HG03097 (cell line): ENCODE results near the gene TMEM165.

Source experiments
- ATAC-seq: cut with Tn5 transposase; IDR thresholded peaks from one replicate; pipeline ENCODE4 v1.9.1; 2021; ENCODE audit not compliant: unreplicated experiment, low FRiP score

The TMEM165 gene

DNA sequence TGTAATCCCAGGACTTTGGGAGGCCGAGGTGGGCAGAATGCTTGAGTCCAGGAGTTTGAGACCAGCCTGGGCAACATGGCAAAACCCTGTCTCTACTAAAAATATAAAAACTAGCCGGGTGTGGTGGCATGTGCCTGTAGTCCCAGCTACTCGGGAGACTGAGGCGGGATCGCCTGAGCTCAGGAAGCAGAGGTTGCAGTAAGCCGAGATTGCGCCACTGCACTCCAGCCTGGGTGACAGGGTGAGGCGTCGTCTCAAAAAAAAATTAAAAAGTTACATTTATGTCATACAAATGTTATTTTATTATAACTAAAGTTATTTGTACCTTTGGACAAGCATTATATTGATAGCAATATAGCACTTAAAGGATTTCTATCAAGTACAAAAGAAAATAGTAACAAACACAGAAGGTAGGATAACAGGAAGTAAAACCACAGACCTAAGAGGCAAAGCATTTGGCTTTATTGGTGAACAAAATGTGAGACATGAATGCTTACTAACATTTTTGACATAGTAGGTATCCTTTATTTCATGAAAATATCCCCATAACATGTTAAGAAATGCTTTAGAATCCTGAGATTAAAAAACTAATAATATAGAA, 51.5 kb downstream of the TMEM165 start:
- no peak for ATAC-seq

GRCh38 chr4:55447831-55448230, 52.1 kb downstream of the TMEM165 start:
- ATAC-seq = no peak

- ATAC-seq = no peak
Measured at GRCh38 chr4:55450566-55450965, 54.8 kb downstream of the TMEM165 start.

- ATAC-seq = no peak
Measured at GRCh38 chr4:55458164-55458563, 62.4 kb downstream of the TMEM165 start.

DNA sequence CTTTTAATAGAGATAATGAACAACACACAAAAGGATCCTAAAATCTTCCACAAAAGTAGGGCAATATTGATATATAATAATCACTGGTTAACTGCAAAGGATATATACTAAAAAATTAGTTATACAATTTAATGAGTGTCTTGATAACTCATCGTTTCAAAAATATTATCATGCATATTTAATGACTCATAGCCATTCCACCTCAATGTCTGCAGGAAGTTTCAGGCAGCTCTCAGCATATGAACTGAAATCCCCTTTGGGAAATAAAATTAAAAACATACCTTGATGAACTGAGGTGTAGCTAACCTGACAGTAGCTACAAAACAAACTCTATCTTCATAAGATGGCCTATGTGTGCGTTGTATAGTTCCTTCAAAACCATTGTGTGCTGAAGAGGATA, 62.9 kb downstream of the TMEM165 start:
- no peak for ATAC-seq

- no peak for ATAC-seq
Measured at GRCh38 chr4:55466001-55466400, 70.2 kb downstream of the TMEM165 start.

- no peak for ATAC-seq
Measured at GRCh38 chr4:55468724-55469123, 73.0 kb downstream of the TMEM165 start.

GRCh38 chr4:55469979-55470378, 74.2 kb downstream of the TMEM165 start:
- no peak for ATAC-seq
